HL-60/S4 treated with phorbol 12-myristate 13-acetate at 8.2 ng/mL for 4 days and 3 days (cell line): ENCODE results near the gene RND3.

Experiments used
- in situ Hi-C: fragments of 300-500 bp; cut with MboI; formaldehyde crosslinking; loops from 2 replicates; pipeline ENCODE4 v1.15.0; 2022; ENCODE audit warnings: low sequenced_read_pairs

The RND3 gene

GRCh38 chr2:150476809-150477302 lies 10.6 kb downstream of the RND3 start:
- in situ Hi-C loops, result no loop called here

GRCh38 chr2:150476286-150476685 lies 11.2 kb downstream of the RND3 start:
- in situ Hi-C loops, result no loop called here

- in situ Hi-C loops, result no loop called here
Observed at GRCh38 chr2:150475479-150476250, 11.8 kb downstream of the RND3 start.

GRCh38 chr2:150474326-150475074 lies 13.0 kb downstream of the RND3 start:
- in situ Hi-C loops, result no loop called here

GRCh38 chr2:150473767-150474166 lies 13.7 kb downstream of the RND3 start:
- in situ Hi-C loops, result no loop called here

GRCh38 chr2:150472511-150472899 lies 15.0 kb downstream of the RND3 start:
- in situ Hi-C loops, result no loop called here

GRCh38 chr2:150471813-150472510 lies 15.5 kb downstream of the RND3 start:
- in situ Hi-C loops, result no loop called here

GRCh38 chr2:150470435-150470834 lies 17.0 kb downstream of the RND3 start:
- in situ Hi-C loops, result no loop called here

GRCh38 chr2:150469706-150470274 lies 17.7 kb downstream of the RND3 start:
- in situ Hi-C loops, result no loop called here

- in situ Hi-C loops, result no loop called here
Observed at GRCh38 chr2:150468350-150468960, 19.0 kb downstream of the RND3 start.

GRCh38 chr2:150467621-150467963 lies 19.9 kb downstream of the RND3 start:
- in situ Hi-C loops, result no loop called here

GRCh38 chr2:150466741-150467620 lies 20.5 kb downstream of the RND3 start:
- in situ Hi-C loops, result no loop called here

GRCh38 chr2:150465703-150466569 lies 21.5 kb downstream of the RND3 start:
- in situ Hi-C loops, result no loop called here

- in situ Hi-C loops, result no loop called here
Observed at GRCh38 chr2:150464986-150465385, 22.5 kb downstream of the RND3 start.

GRCh38 chr2:150464270-150464669 lies 23.2 kb downstream of the RND3 start:
- in situ Hi-C loops, result no loop called here

- in situ Hi-C loops, result no loop called here
Observed at GRCh38 chr2:150462770-150463169, 24.7 kb downstream of the RND3 start.

- in situ Hi-C loops, result no loop called here
Observed at GRCh38 chr2:150459281-150459680, 28.2 kb downstream of the RND3 start.

GRCh38 chr2:150450765-150451164 lies 36.7 kb downstream of the RND3 start:
- in situ Hi-C loops, result no loop called here

GRCh38 chr2:150449856-150450255 lies 37.6 kb downstream of the RND3 start:
- in situ Hi-C loops, result no loop called here
